HEK293 (cell line): ENCODE data around the gene MTG1.

Experiments
- CTCF ChIA-PET: fragments of 350-600 bp; formaldehyde crosslinking; extraction: SDS; loops from one replicate; lab custom pipeline; 2021; ENCODE audit warnings: antibody characterized with exemption; lab: Yijun Ruan, JAX
- POLR2A ChIA-PET: fragments of 300-600 bp; formaldehyde crosslinking; extraction: SDS; loops from one replicate; lab custom pipeline; 2020; ENCODE audit warnings: antibody characterized with exemption, inconsistent platforms; lab: Yijun Ruan, JAX
- H3K27ac ChIP-seq: fragments of 200-500 bp; sonication (Bioruptor generic); 2 replicates; pipeline ENCODE4 v1.5.1; 2014; ENCODE audit warnings: low read depth, low read length, control low read depth, inconsistent platforms; ENCODE audit errors: extremely low read depth
- H3K36me3 ChIP-seq, 2 experiments: fragments of 200-500 bp in 1 of 2; sonication (Bioruptor generic) in 1 of 2; 1 replicate in 1 of 2; 2 replicates in 1 of 2; pipeline ENCODE4 v1.5.1; 2014 to 2017; ENCODE audit warnings: inconsistent platforms in 2 of 2, low read length in 2 of 2; ENCODE audit not compliant: control insufficient read depth in 2 of 2, insufficient read depth in 1 of 2
- H3K4me1 ChIP-seq: fragments of 200-500 bp; sonication (Bioruptor generic); 2 replicates; pipeline ENCODE4 v1.5.1; 2014; ENCODE audit warnings: mild to moderate bottlenecking, low read length, inconsistent platforms; ENCODE audit not compliant: control insufficient read depth, insufficient read depth
- H3K4me3 ChIP-seq: 2 replicates; pipeline ENCODE4 v1.5.1; 2011; ENCODE audit warnings: low read depth, mild to moderate bottlenecking, control low read depth, low read length, moderate library complexity
- H3K9me3 ChIP-seq: fragments of 200-500 bp; sonication (Bioruptor generic); 2 replicates; pipeline ENCODE4 v1.5.1; 2014; ENCODE audit warnings: low read depth, low read length, inconsistent platforms; ENCODE audit not compliant: control insufficient read depth, insufficient read depth
- GLIS1 ChIP-seq: fragments of 450-650 bp; formaldehyde crosslinking; IDR thresholded peaks from 2 replicates; pipeline ENCODE4 v1.5.1; 2016; ENCODE audit warnings: missing biosample characterization, missing genetic modification characterization
- RBAK ChIP-seq: fragments of 450-650 bp; formaldehyde crosslinking; IDR thresholded peaks from 2 replicates; pipeline ENCODE4 v1.5.1; 2016; ENCODE audit warnings: missing biosample characterization, missing genetic modification characterization
- YY2 ChIP-seq: fragments of 450-650 bp; formaldehyde crosslinking; IDR thresholded peaks from 2 replicates; pipeline ENCODE4 v1.5.1; 2016; ENCODE audit warnings: missing biosample characterization, missing genetic modification characterization
- ZNF121 ChIP-seq: fragments of 450-650 bp; formaldehyde crosslinking; IDR thresholded peaks from 2 replicates; pipeline ENCODE4 v1.5.1; 2016; ENCODE audit warnings: missing biosample characterization, missing genetic modification characterization
- ZNF266 ChIP-seq: fragments of 450-650 bp; formaldehyde crosslinking; IDR thresholded peaks from 2 replicates; pipeline ENCODE4 v1.5.1; 2016; ENCODE audit warnings: missing biosample characterization, missing genetic modification characterization, low read depth
- ZNF311 ChIP-seq: fragments of 450-650 bp; formaldehyde crosslinking; IDR thresholded peaks from 2 replicates; pipeline ENCODE4 v1.5.1; 2017; ENCODE audit warnings: missing biosample characterization, missing genetic modification characterization, borderline replicate concordance
- ZNF433 ChIP-seq: fragments of 450-650 bp; formaldehyde crosslinking; IDR thresholded peaks from 2 replicates; pipeline ENCODE4 v1.5.1; 2016; ENCODE audit warnings: missing biosample characterization, missing genetic modification characterization, low read depth
- ZNF544 ChIP-seq: fragments of 450-650 bp; formaldehyde crosslinking; IDR thresholded peaks from 2 replicates; pipeline ENCODE4 v1.5.0; 2017; ENCODE audit warnings: missing biosample characterization, missing genetic modification characterization
- ZNF658 ChIP-seq: fragments of 450-650 bp; formaldehyde crosslinking; IDR thresholded peaks from 2 replicates; pipeline ENCODE4; 2016; ENCODE audit warnings: missing biosample characterization, missing genetic modification characterization
- ZNF664 ChIP-seq: fragments of 450-650 bp; formaldehyde crosslinking; IDR thresholded peaks from 2 replicates; pipeline ENCODE4 v1.5.1; 2016; ENCODE audit warnings: missing biosample characterization, missing genetic modification characterization
- TF ChIP-seq, protein P1 (sequence below): fragments of 450-650 bp; formaldehyde crosslinking; IDR thresholded peaks from 2 replicates; pipeline ENCODE4 v1.5.1; 2016; ENCODE audit warnings: missing biosample characterization, missing genetic modification characterization
- TF ChIP-seq, protein P2 (sequence below): fragments of 450-650 bp; formaldehyde crosslinking; IDR thresholded peaks from 2 replicates; pipeline ENCODE4 v1.5.1; 2016; ENCODE audit warnings: missing biosample characterization, missing genetic modification characterization, borderline replicate concordance
- TF ChIP-seq, protein P3 (sequence below): fragments of 450-650 bp; formaldehyde crosslinking; IDR thresholded peaks from 2 replicates; pipeline ENCODE4 v1.5.1; 2017; ENCODE audit warnings: missing biosample characterization, missing genetic modification characterization
- TF ChIP-seq, protein P4 (sequence below): fragments of 450-650 bp; formaldehyde crosslinking; IDR thresholded peaks from 2 replicates; pipeline ENCODE4 v1.5.1; 2016; ENCODE audit warnings: missing biosample characterization, missing genetic modification characterization
- TF ChIP-seq, protein P5 (sequence below): fragments of 450-650 bp; formaldehyde crosslinking; IDR thresholded peaks from 2 replicates; pipeline ENCODE4 v1.5.1; 2017; ENCODE audit warnings: missing biosample characterization, missing genetic modification characterization
- TF ChIP-seq, protein P6 (sequence below): fragments of 450-650 bp; formaldehyde crosslinking; IDR thresholded peaks from 2 replicates; pipeline ENCODE4 v1.5.1; 2016; ENCODE audit warnings: missing biosample characterization, missing genetic modification characterization

Gene MTG1

DNA sequence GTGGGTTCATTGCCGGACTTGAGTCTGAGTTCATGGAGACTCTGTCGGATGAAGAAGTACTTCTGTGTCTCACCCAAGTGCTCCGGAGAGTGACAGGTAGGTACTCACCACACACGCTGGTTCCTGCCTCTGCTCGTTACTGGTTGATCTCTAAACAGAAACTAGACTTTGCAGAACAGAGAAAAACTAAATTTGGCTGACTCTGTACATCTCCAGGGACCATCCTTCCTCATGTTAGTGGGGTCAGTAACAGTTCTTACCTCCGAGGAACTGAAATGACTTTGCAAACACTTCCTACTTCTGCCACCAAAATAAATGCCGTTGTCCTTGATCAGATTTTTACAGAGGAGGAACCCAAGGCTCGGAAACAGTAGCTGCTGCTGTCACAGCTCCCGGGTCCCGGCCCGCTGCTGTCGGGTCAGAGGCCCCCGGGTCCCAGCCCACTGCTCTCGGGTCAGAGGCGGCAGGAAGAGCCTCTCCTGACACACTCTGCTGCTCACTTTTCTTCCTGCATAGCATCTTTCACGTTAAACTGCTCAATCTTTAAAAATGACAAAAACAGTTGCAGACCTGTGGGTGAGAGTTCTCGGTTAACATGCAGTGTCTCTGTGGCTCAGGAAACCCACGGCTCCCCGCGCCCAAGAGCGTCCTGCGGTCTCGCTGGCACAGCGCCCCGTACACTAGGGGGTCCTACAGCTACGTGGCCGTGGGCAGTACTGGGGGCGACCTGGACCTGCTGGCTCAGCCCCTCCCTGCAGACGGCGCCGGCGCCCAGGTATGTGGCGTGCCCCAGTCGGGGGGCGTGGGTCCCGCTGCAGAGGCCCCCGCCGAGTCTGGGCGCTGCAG lies 4.8 kb upstream of the MTG1 start:
- H3K27ac ChIP-seq: no peak overlapping the region
- ChIA-PET CTCF (no interaction called here), POLR2A (interaction anchor here (0.6 kb wide), 1 partner anchor 13 kb away, joined by 3 read pairs; no protein-coding TSS in a partner anchor)
- TF ChIP-seq RBAK (tag by site-specific recombination): no peak
- no peak for TF ChIP-seq ZNF664
- no peak for TF ChIP-seq GLIS1 (tag by site-specific recombination)
- TF ChIP-seq, protein P1, sequence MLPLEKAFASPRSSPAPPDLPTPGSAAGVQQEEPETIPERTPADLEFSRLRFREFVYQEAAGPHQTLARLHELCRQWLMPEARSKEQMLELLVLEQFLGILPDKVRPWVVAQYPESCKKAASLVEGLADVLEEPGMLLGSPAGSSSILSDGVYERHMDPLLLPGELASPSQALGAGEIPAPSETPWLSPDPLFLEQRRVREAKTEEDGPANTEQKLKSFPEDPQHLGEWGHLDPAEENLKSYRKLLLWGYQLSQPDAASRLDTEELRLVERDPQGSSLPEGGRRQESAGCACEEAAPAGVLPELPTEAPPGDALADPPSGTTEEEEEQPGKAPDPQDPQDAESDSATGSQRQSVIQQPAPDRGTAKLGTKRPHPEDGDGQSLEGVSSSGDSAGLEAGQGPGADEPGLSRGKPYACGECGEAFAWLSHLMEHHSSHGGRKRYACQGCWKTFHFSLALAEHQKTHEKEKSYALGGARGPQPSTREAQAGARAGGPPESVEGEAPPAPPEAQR (tag by site-specific recombination): no peak
- TF ChIP-seq ZNF658 (tag by site-specific recombination): no peak
- H3K4me3 ChIP-seq: no peak overlapping the region
- H3K36me3 ChIP-seq: peaks cover 0 to 4% of the 10 kb centered on the region in 2 experiments; a peak in 1 of 3 replicates
- H3K4me1 ChIP-seq: 0 out of 2 replicates have a peak, but pooled peaks cover 2% of the 10 kb centered on the region
- no peaks in the 10 kb centered on the region for H3K9me3 ChIP-seq

DNA sequence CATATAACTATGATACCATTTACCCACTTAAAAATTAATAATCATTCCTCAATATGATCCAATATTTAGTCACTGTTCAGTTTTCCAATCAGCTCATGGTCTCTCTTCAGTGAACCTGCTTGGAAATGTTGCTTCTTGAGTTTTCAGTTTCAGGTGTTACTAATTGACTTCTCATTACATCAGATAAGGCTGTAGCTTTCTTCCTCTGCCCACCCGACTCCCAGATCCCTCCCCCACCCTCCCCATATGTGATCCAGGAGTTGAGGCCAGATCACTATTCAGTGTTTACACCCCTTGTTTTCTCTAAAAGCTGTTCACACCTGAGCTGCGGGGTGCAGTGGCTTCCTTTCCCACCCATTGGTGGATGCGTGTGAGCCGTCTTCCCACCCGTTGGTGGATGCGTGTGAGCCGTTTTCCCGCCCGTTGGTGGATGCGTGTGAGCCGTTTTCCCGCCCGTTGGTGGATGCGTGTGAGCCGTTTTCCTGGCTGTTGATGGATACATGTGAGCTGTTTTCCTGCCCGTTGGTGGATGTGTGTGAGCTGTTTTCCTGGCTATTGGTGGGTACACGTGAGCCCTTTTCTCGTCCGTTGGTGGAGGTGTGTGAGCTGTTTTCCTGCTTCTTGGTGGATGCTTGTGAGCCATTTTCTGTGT lies 3.2 kb upstream of the MTG1 start:
- Histone ChIP-seq H3K27ac (no peak overlapping the region), H3K9me3 (no peaks in the 10 kb centered on the region), H3K4me3 (no peak overlapping the region), H3K4me1 (0 out of 2 replicates have a peak, but pooled peaks cover 2% of the 10 kb centered on the region), H3K36me3 (peaks cover 0 to 5% of the 10 kb centered on the region in 2 experiments; a peak in 1 of 3 replicates)
- ChIA-PET CTCF (interaction anchor here (1.0 kb wide), 1 partner anchor 62 kb away, joined by 4 read pairs; no protein-coding TSS in a partner anchor), POLR2A (interaction anchor here (1.4 kb wide), 1 partner anchor 17 kb away, joined by 3 read pairs; no protein-coding TSS in a partner anchor)
- TF ChIP-seq, protein P2, sequence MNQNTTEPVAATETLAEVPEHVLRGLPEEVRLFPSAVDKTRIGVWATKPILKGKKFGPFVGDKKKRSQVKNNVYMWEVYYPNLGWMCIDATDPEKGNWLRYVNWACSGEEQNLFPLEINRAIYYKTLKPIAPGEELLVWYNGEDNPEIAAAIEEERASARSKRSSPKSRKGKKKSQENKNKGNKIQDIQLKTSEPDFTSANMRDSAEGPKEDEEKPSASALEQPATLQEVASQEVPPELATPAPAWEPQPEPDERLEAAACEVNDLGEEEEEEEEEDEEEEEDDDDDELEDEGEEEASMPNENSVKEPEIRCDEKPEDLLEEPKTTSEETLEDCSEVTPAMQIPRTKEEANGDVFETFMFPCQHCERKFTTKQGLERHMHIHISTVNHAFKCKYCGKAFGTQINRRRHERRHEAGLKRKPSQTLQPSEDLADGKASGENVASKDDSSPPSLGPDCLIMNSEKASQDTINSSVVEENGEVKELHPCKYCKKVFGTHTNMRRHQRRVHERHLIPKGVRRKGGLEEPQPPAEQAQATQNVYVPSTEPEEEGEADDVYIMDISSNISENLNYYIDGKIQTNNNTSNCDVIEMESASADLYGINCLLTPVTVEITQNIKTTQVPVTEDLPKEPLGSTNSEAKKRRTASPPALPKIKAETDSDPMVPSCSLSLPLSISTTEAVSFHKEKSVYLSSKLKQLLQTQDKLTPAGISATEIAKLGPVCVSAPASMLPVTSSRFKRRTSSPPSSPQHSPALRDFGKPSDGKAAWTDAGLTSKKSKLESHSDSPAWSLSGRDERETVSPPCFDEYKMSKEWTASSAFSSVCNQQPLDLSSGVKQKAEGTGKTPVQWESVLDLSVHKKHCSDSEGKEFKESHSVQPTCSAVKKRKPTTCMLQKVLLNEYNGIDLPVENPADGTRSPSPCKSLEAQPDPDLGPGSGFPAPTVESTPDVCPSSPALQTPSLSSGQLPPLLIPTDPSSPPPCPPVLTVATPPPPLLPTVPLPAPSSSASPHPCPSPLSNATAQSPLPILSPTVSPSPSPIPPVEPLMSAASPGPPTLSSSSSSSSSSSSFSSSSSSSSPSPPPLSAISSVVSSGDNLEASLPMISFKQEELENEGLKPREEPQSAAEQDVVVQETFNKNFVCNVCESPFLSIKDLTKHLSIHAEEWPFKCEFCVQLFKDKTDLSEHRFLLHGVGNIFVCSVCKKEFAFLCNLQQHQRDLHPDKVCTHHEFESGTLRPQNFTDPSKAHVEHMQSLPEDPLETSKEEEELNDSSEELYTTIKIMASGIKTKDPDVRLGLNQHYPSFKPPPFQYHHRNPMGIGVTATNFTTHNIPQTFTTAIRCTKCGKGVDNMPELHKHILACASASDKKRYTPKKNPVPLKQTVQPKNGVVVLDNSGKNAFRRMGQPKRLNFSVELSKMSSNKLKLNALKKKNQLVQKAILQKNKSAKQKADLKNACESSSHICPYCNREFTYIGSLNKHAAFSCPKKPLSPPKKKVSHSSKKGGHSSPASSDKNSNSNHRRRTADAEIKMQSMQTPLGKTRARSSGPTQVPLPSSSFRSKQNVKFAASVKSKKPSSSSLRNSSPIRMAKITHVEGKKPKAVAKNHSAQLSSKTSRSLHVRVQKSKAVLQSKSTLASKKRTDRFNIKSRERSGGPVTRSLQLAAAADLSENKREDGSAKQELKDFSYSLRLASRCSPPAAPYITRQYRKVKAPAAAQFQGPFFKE (tag by site-specific recombination): no peak
- TF ChIP-seq, protein P3, sequence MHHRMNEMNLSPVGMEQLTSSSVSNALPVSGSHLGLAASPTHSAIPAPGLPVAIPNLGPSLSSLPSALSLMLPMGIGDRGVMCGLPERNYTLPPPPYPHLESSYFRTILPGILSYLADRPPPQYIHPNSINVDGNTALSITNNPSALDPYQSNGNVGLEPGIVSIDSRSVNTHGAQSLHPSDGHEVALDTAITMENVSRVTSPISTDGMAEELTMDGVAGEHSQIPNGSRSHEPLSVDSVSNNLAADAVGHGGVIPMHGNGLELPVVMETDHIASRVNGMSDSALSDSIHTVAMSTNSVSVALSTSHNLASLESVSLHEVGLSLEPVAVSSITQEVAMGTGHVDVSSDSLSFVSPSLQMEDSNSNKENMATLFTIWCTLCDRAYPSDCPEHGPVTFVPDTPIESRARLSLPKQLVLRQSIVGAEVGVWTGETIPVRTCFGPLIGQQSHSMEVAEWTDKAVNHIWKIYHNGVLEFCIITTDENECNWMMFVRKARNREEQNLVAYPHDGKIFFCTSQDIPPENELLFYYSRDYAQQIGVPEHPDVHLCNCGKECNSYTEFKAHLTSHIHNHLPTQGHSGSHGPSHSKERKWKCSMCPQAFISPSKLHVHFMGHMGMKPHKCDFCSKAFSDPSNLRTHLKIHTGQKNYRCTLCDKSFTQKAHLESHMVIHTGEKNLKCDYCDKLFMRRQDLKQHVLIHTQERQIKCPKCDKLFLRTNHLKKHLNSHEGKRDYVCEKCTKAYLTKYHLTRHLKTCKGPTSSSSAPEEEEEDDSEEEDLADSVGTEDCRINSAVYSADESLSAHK: no peak
- no peak for TF ChIP-seq ZNF121 (tag by site-specific recombination)
- TF ChIP-seq, protein P4, sequence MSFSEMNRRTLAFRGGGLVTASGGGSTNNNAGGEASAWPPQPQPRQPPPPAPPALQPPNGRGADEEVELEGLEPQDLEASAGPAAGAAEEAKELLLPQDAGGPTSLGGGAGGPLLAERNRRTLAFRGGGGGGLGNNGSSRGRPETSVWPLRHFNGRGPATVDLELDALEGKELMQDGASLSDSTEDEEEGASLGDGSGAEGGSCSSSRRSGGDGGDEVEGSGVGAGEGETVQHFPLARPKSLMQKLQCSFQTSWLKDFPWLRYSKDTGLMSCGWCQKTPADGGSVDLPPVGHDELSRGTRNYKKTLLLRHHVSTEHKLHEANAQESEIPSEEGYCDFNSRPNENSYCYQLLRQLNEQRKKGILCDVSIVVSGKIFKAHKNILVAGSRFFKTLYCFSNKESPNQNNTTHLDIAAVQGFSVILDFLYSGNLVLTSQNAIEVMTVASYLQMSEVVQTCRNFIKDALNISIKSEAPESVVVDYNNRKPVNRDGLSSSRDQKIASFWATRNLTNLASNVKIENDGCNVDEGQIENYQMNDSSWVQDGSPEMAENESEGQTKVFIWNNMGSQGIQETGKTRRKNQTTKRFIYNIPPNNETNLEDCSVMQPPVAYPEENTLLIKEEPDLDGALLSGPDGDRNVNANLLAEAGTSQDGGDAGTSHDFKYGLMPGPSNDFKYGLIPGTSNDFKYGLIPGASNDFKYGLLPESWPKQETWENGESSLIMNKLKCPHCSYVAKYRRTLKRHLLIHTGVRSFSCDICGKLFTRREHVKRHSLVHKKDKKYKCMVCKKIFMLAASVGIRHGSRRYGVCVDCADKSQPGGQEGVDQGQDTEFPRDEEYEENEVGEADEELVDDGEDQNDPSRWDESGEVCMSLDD (tag by site-specific recombination): no peak
- TF ChIP-seq, protein P5, sequence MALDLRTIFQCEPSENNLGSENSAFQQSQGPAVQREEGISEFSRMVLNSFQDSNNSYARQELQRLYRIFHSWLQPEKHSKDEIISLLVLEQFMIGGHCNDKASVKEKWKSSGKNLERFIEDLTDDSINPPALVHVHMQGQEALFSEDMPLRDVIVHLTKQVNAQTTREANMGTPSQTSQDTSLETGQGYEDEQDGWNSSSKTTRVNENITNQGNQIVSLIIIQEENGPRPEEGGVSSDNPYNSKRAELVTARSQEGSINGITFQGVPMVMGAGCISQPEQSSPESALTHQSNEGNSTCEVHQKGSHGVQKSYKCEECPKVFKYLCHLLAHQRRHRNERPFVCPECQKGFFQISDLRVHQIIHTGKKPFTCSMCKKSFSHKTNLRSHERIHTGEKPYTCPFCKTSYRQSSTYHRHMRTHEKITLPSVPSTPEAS (tag by site-specific recombination): no peak
- TF ChIP-seq ZNF544: no peak
- no peak for TF ChIP-seq ZNF266
- TF ChIP-seq, protein P6, sequence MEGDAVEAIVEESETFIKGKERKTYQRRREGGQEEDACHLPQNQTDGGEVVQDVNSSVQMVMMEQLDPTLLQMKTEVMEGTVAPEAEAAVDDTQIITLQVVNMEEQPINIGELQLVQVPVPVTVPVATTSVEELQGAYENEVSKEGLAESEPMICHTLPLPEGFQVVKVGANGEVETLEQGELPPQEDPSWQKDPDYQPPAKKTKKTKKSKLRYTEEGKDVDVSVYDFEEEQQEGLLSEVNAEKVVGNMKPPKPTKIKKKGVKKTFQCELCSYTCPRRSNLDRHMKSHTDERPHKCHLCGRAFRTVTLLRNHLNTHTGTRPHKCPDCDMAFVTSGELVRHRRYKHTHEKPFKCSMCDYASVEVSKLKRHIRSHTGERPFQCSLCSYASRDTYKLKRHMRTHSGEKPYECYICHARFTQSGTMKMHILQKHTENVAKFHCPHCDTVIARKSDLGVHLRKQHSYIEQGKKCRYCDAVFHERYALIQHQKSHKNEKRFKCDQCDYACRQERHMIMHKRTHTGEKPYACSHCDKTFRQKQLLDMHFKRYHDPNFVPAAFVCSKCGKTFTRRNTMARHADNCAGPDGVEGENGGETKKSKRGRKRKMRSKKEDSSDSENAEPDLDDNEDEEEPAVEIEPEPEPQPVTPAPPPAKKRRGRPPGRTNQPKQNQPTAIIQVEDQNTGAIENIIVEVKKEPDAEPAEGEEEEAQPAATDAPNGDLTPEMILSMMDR (tag by site-specific recombination): no peak
- no peak for TF ChIP-seq ZNF311 (tag by site-specific recombination)
- no peak for TF ChIP-seq ZNF433 (tag by site-specific recombination)
- no peak for TF ChIP-seq YY2 (tag by site-specific recombination)
